T47D (cell line): ENCODE measurements around the gene FLRT2.

Source experiments
- DNase-seq, 2 experiments: peaks; one replicate each; pipeline versions ENCODE4 v3.0.0 to v3.0.0-alpha.2; 2011 to 2012; ENCODE audit warnings: low read depth in 1 of 2, low spot score in 1 of 2
- JUND ChIP-seq: IDR thresholded peaks from 2 replicates; pipeline ENCODE4 v1.6.1; 2012; ENCODE audit warnings: low read depth
- in situ Hi-C: cut with HindIII; loops from 2 replicates; pipeline ENCODE4 v1.10.0; 2016; ENCODE audit warnings: low sequenced_read_pairs, low pct_unique_long_range_greater_than_20kb

FLRT2 gene

GRCh38 chr14:85549697-85550096 lies 19.8 kb downstream of the FLRT2 start:
- no peak for TF ChIP-seq JUND
- in situ Hi-C loops: no loop called here
- DNase-seq: no peak

- TF ChIP-seq JUND: no peak
- no peak for DNase-seq
- in situ Hi-C loops: no loop called here
These were observed 24.2 kb downstream of the FLRT2 start for GRCh38 chr14:85554106-85554505.

GRCh38 chr14:85556267-85556666 lies 26.3 kb downstream of the FLRT2 start:
- no peak for DNase-seq
- in situ Hi-C loops: no loop called here
- TF ChIP-seq JUND: no peak

GRCh38 chr14:85558505-85558904 lies 28.6 kb downstream of the FLRT2 start:
- no peak for TF ChIP-seq JUND
- in situ Hi-C loops: no loop called here
- DNase-seq: no peak

GRCh38 chr14:85562630-85563029 lies 32.7 kb downstream of the FLRT2 start:
- DNase-seq: no peak
- in situ Hi-C loops: no loop called here
- TF ChIP-seq JUND: no peak

GRCh38 chr14:85564841-85565527 lies 35.0 kb downstream of the FLRT2 start:
- no peak for TF ChIP-seq JUND
- no peak for DNase-seq
- in situ Hi-C loops: no loop called here

- in situ Hi-C loops: no loop called here
- no peak for TF ChIP-seq JUND
- no peak for DNase-seq
These were observed 35.9 kb downstream of the FLRT2 start for GRCh38 chr14:85565862-85566296.

GRCh38 chr14:85566603-85567002 lies 36.7 kb downstream of the FLRT2 start:
- no peak for TF ChIP-seq JUND
- in situ Hi-C loops: no loop called here
- no peak for DNase-seq

GRCh38 chr14:85572011-85572410 lies 42.1 kb downstream of the FLRT2 start:
- TF ChIP-seq JUND: no peak
- no peak for DNase-seq
- in situ Hi-C loops: no loop called here

GRCh38 chr14:85572845-85573244 lies 42.9 kb downstream of the FLRT2 start:
- in situ Hi-C loops: no loop called here
- no peak for DNase-seq
- no peak for TF ChIP-seq JUND

GRCh38 chr14:85573406-85573805 lies 43.5 kb downstream of the FLRT2 start:
- TF ChIP-seq JUND: no peak
- DNase-seq: no peak
- in situ Hi-C loops: no loop called here

GRCh38 chr14:85574853-85575616 lies 45.1 kb downstream of the FLRT2 start:
- TF ChIP-seq JUND: no peak
- in situ Hi-C loops: no loop called here
- no peak for DNase-seq

- TF ChIP-seq JUND: no peak
- in situ Hi-C loops: no loop called here
- no peak for DNase-seq
These were observed 45.6 kb downstream of the FLRT2 start for GRCh38 chr14:85575617-85575898.
